GM12878 (cell line): Measurements from ENCODE around the gene RARRES1. TPM values are rescaled to one million over a fixed set of nuclear protein-coding genes. Genes with fewer than 3 reads are reported as not detected.

Source experiments
- ATAC-seq: fragments of 200-7000 bp; cut with Tn5 transposase; 3 replicates; pipeline ENCODE4 v1.9.1; 2020; ENCODE audit warnings: mild to moderate bottlenecking, moderate library complexity
- BruUV-seq: library from RNA; stranded (reverse); fragments of 400-500 nt; replicated peaks from 2 replicates; lab custom pipeline; 2021; lab: Mats Ljungman, UMichigan
- CTCF ChIA-PET: fragments of 300-600 bp; sonication (Branson Sonifier 250); formaldehyde crosslinking; extraction: SDS; loops from one replicate; lab custom pipeline; 2021; ENCODE audit warnings: inconsistent platforms; lab: Yijun Ruan, JAX
- POLR2A ChIA-PET: fragments of 350-600 bp; formaldehyde crosslinking; extraction: SDS; loops from one replicate; lab custom pipeline; 2021; ENCODE audit warnings: inconsistent platforms; lab: Charles Lee
- RAD21 ChIA-PET: fragments of 300-600 bp; sonication (Branson Sonifier 250); formaldehyde crosslinking; loops from one replicate; lab custom pipeline; 2023; ENCODE audit warnings: antibody characterized with exemption; ENCODE audit not compliant: unreplicated experiment; lab: Charles Lee
- SMC1A ChIA-PET: fragments of 300-600 bp; sonication (Branson Sonifier 250); formaldehyde crosslinking; loops from one replicate; lab custom pipeline; 2023; ENCODE audit not compliant: unreplicated experiment, uncharacterized antibody; lab: Charles Lee
- DNase-seq: peaks from one replicate; pipeline ENCODE4 v3.0.0-alpha.2; 2011; ENCODE audit warnings: low read depth, low spot score
- FAIRE-seq: peaks from 3 replicates; lab custom pipeline; 2011; peaks lifted over from hg19 to GRCh38; lab: Jason Lieb, UNC
- H2AFZ ChIP-seq: 2 replicates; pipeline ENCODE4 v1.6.0; 2011; ENCODE audit warnings: low read depth, low read length, control low read depth; ENCODE audit not compliant: control insufficient read depth
- H3K27ac ChIP-seq: 2 replicates; pipeline ENCODE4 v1.5.1; 2011; ENCODE audit warnings: control low read depth; ENCODE audit not compliant: control insufficient read depth, insufficient read depth
- H3K27me3 ChIP-seq, 2 experiments: replicated peaks in 1 of 2; 2 replicates each; pipeline versions ENCODE4 v1.6.0 to v1.6.1; 2011; ENCODE audit warnings: low read length in 1 of 2; ENCODE audit not compliant: control insufficient read depth in 2 of 2, insufficient read depth in 2 of 2
- H3K36me3 ChIP-seq, 2 experiments: 2 replicates each; pipeline ENCODE4 v1.5.1; 2011; ENCODE audit warnings: low read length in 1 of 2; ENCODE audit not compliant: control insufficient read depth in 2 of 2, insufficient read depth in 2 of 2
- H3K4me1 ChIP-seq: 2 replicates; pipeline ENCODE4 v1.6.1; 2011; ENCODE audit warnings: mild to moderate bottlenecking, low read length, moderate library complexity, mixed read lengths; ENCODE audit not compliant: control insufficient read depth, insufficient read depth
- H3K4me2 ChIP-seq: 2 replicates; pipeline ENCODE4 v1.6.0; 2011; ENCODE audit warnings: control low read depth; ENCODE audit not compliant: control insufficient read depth, insufficient read depth
- H3K4me3 ChIP-seq: fragments of 200-600 bp; sonication (generic); 2 replicates; pipeline ENCODE4 v1.5.1; 2016
- H3K79me2 ChIP-seq: 2 replicates; pipeline ENCODE4 v1.6.0; 2011; ENCODE audit warnings: low read length; ENCODE audit not compliant: control insufficient read depth, insufficient read depth
- H3K9ac ChIP-seq: 2 replicates; pipeline ENCODE4 v1.8.0; 2011; ENCODE audit warnings: low read length, control low read depth, mixed read lengths; ENCODE audit not compliant: control insufficient read depth, insufficient read depth
- H3K9me3 ChIP-seq: replicated peaks from 3 replicates; pipeline ENCODE4 v1.5.1; 2011; ENCODE audit warnings: mild to moderate bottlenecking, low read length; ENCODE audit not compliant: control insufficient read depth, insufficient read depth
- H4K20me1 ChIP-seq: 2 replicates; pipeline ENCODE4 v1.6.0; 2011; ENCODE audit not compliant: control insufficient read depth, insufficient read depth
- CEBPB ChIP-seq, 2 experiments: fragments of 150-350 bp in 1 of 2; IDR thresholded peaks; 2 replicates each; pipeline ENCODE4 v1.6.1; 2012 to 2014; ENCODE audit warnings: low read depth in 2 of 2, low read length in 2 of 2, borderline replicate concordance in 1 of 2, inconsistent platforms in 1 of 2
- IKZF2 ChIP-seq, 2 experiments: fragments of 450-650 bp; IDR thresholded peaks; 2 replicates each; pipeline ENCODE4 v1.6.1; 2017; ENCODE audit warnings: mild to moderate bottlenecking in 2 of 2, moderate library complexity in 2 of 2
- NFIC ChIP-seq: IDR thresholded peaks from 2 replicates; pipeline ENCODE4 v1.6.1; 2012; ENCODE audit warnings: low read depth, mild to moderate bottlenecking, inconsistent platforms, low read length, moderate library complexity
- NRF1 ChIP-seq: conservative IDR thresholded peaks from 2 replicates; pipeline ENCODE4 v1.6.1; 2011; ENCODE audit warnings: mild to moderate bottlenecking, low read depth, low read length, improper control_type of control experiment
- PAX5 ChIP-seq: IDR thresholded peaks from 2 replicates; pipeline ENCODE4 v1.6.1; 2011; ENCODE audit warnings: low read depth, low read length, borderline replicate concordance
- RB1 ChIP-seq: fragments of 450-650 bp; formaldehyde crosslinking; IDR thresholded peaks from 2 replicates; pipeline ENCODE4 v1.6.1; 2017; ENCODE audit warnings: mild to moderate bottlenecking, borderline replicate concordance
- TCF7 ChIP-seq: IDR thresholded peaks from 2 replicates; pipeline ENCODE4 v1.6.1; 2014; ENCODE audit warnings: antibody characterized with exemption, borderline replicate concordance
- WGBS: methylation state at CpG from one replicate; pipeline ENCODE4 v1.1.6; 2016; ENCODE audit warnings: low lambda C conversion rate; ENCODE audit not compliant: insufficient replicate concordance, insufficient coverage; ENCODE audit errors: missing lambda C conversion rate; 5-methylcytosine and 5-hydroxymethylcytosine counted together
- in situ Hi-C: fragments of 300-500 bp; cut with MboI; formaldehyde crosslinking; loops from 9 replicates; pipeline ENCODE4 v1.14.3; 2018; ENCODE audit warnings: mixed read lengths
- intact Hi-C: fragments of 100-400 bp; cut with micrococcal nuclease; formaldehyde crosslinking; loops from one replicate; pipeline ENCODE4 v1.14.2; 2022; ENCODE audit not compliant: unreplicated experiment
- polyA plus RNA-seq, 11 experiments: library from polyadenylated mRNA; depleted of rRNA in 4 of 11; unstranded in 6 of 11; stranded (reverse) in 5 of 11; fragments of >200 nt; fragmentation: Nextera tagmentation in 4 of 11; fragmentation: Illumina TruSeq in 1 of 11; extraction: Ambion mirVana in 4 of 11; extraction: Trizol in 1 of 11; gene quantifications; 1 replicate in 1 of 11; 2 replicates in 10 of 11; pipeline versions ENCODE4 v1.2.1 to v1.2.3, GENCODE V29; 2011 to 2016; ENCODE audit warnings: inconsistent platforms in 2 of 11, missing spikeins in 2 of 11, low read depth in 1 of 11
- total RNA-seq, 4 experiments: library from RNA; depleted of rRNA in 3 of 4; stranded (reverse); fragments of >200 nt in 3 of 4; fragmentation: Illumina TruSeq in 1 of 4; extraction: Trizol in 1 of 4; gene quantifications; 2 replicates each; pipeline versions ENCODE4 v1.2.1 to v1.2.3, GENCODE V29; 2013 to 2021
- TF ChIP-seq, protein P1 (sequence below): fragments of 450-650 bp; IDR thresholded peaks from 2 replicates; pipeline ENCODE4 v1.6.1; 2016; ENCODE audit warnings: mild to moderate bottlenecking

The RARRES1 gene
- total and polyA plus RNA-seq, 10 of the 15 experiments (the other 5 are each of a cell fraction or from before 2014, with no cell fraction given): 0.02 to 0.83 (median 0.63) TPM; not detected in 7

DNA sequence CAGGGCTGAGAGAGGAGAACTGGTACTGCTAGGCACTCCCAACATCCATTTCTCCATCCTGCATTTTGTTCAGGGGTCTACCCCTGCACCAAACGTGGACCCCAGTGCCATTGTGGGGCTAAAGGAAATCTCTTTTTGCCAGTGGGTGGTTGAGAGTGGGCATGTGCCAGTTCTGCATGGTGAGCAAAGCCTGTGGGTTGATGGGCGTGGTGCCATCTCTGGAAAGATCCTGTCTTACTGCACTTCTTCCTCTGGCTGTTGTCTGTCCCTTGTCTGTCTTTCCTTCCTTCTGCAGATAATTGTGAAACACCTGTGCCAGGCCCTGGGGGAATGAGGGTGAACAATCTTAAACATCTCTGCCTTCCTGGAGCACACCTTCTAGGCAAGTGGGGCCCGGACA, 1.4 kb upstream of the RARRES1 start:
- Histone ChIP-seq H3K36me3 (no peaks in the 10 kb centered on the region), H3K4me1 (peaks cover 5% of the 10 kb centered on the region), H3K27ac (no peak overlapping the region), H3K4me2 (no peak overlapping the region), H2AFZ (no peak overlapping the region), H3K9ac (no peak overlapping the region), H3K4me3 (no peak overlapping the region), H4K20me1 (no peaks in the 10 kb centered on the region), H3K27me3 (no peaks in the 10 kb centered on the region), H3K9me3 (no peaks in the 10 kb centered on the region), H3K79me2 (no peaks in the 10 kb centered on the region)
- FAIRE-seq (no peak), DNase-seq (no peak), ATAC-seq (no peak)
- POLR2A ChIA-PET: no interaction called here
- in situ Hi-C loops (no loop called here), intact Hi-C loops (no loop called here)
- SMC1A ChIA-PET: no interaction called here
- CTCF ChIA-PET: no interaction called here
- TF ChIP-seq CEBPB (IDR thresholded peaks at IDR 0.05; ENCODE audit: borderline replicate concordance in 1 of 2, low read depth in 2 of 2, low read length in 2 of 2) (no peak), IKZF2 (IDR thresholded peaks at IDR 0.05) (no peak), NRF1 (no peak), PAX5 (no peak), RB1 (no peak), TCF7 (no peak), NFIC (no peak)
- TF ChIP-seq, protein P1, sequence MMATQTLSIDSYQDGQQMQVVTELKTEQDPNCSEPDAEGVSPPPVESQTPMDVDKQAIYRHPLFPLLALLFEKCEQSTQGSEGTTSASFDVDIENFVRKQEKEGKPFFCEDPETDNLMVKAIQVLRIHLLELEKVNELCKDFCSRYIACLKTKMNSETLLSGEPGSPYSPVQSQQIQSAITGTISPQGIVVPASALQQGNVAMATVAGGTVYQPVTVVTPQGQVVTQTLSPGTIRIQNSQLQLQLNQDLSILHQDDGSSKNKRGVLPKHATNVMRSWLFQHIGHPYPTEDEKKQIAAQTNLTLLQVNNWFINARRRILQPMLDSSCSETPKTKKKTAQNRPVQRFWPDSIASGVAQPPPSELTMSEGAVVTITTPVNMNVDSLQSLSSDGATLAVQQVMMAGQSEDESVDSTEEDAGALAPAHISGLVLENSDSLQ: no peak
- RAD21 ChIA-PET: no interaction called here
- 63% methylated on average over 3 of the region's 3 CpGs for WGBS
- BruUV-seq: no TSS peak
